GM12878 (cell line): ENCODE data around the gene ARID3A. TPM values are rescaled to one million over a fixed set of nuclear protein-coding genes. Genes with fewer than 3 reads are reported as not detected.

Experiments
- ATAC-seq: fragments of 200-7000 bp; cut with Tn5 transposase; 3 replicates; pipeline ENCODE4 v1.9.1; 2020; ENCODE audit warnings: mild to moderate bottlenecking, moderate library complexity
- BruUV-seq: library from RNA; stranded (reverse); fragments of 400-500 nt; replicated peaks from 2 replicates; lab custom pipeline; 2021; lab: Mats Ljungman, UMichigan
- CTCF ChIA-PET: fragments of 300-600 bp; sonication (Branson Sonifier 250); formaldehyde crosslinking; extraction: SDS; loops from one replicate; lab custom pipeline; 2021; ENCODE audit warnings: inconsistent platforms; lab: Yijun Ruan, JAX
- POLR2A ChIA-PET: fragments of 350-600 bp; formaldehyde crosslinking; extraction: SDS; loops from one replicate; lab custom pipeline; 2021; ENCODE audit warnings: inconsistent platforms; lab: Charles Lee
- RAD21 ChIA-PET: fragments of 300-600 bp; sonication (Branson Sonifier 250); formaldehyde crosslinking; loops from one replicate; lab custom pipeline; 2023; ENCODE audit warnings: antibody characterized with exemption; ENCODE audit not compliant: unreplicated experiment; lab: Charles Lee
- SMC1A ChIA-PET: fragments of 300-600 bp; sonication (Branson Sonifier 250); formaldehyde crosslinking; loops from one replicate; lab custom pipeline; 2023; ENCODE audit not compliant: unreplicated experiment, uncharacterized antibody; lab: Charles Lee
- DNase-seq: peaks from one replicate; pipeline ENCODE4 v3.0.0-alpha.2; 2011; ENCODE audit warnings: low read depth, low spot score
- FAIRE-seq: peaks from 3 replicates; lab custom pipeline; 2011; peaks lifted over from hg19 to GRCh38; lab: Jason Lieb, UNC
- H2AFZ ChIP-seq: 2 replicates; pipeline ENCODE4 v1.6.0; 2011; ENCODE audit warnings: low read depth, low read length, control low read depth; ENCODE audit not compliant: control insufficient read depth
- H3K27ac ChIP-seq: 2 replicates; pipeline ENCODE4 v1.5.1; 2011; ENCODE audit warnings: control low read depth; ENCODE audit not compliant: control insufficient read depth, insufficient read depth
- H3K27me3 ChIP-seq, 2 experiments: replicated peaks in 1 of 2; 2 replicates each; pipeline versions ENCODE4 v1.6.0 to v1.6.1; 2011; ENCODE audit warnings: low read length in 1 of 2; ENCODE audit not compliant: control insufficient read depth in 2 of 2, insufficient read depth in 2 of 2
- H3K36me3 ChIP-seq, 2 experiments: 2 replicates each; pipeline ENCODE4 v1.5.1; 2011; ENCODE audit warnings: low read length in 1 of 2; ENCODE audit not compliant: control insufficient read depth in 2 of 2, insufficient read depth in 2 of 2
- H3K4me1 ChIP-seq: 2 replicates; pipeline ENCODE4 v1.6.1; 2011; ENCODE audit warnings: mild to moderate bottlenecking, low read length, moderate library complexity, mixed read lengths; ENCODE audit not compliant: control insufficient read depth, insufficient read depth
- H3K4me2 ChIP-seq: 2 replicates; pipeline ENCODE4 v1.6.0; 2011; ENCODE audit warnings: control low read depth; ENCODE audit not compliant: control insufficient read depth, insufficient read depth
- H3K4me3 ChIP-seq: fragments of 200-600 bp; sonication (generic); 2 replicates; pipeline ENCODE4 v1.5.1; 2016
- H3K79me2 ChIP-seq: 2 replicates; pipeline ENCODE4 v1.6.0; 2011; ENCODE audit warnings: low read length; ENCODE audit not compliant: control insufficient read depth, insufficient read depth
- H3K9ac ChIP-seq: 2 replicates; pipeline ENCODE4 v1.8.0; 2011; ENCODE audit warnings: low read length, control low read depth, mixed read lengths; ENCODE audit not compliant: control insufficient read depth, insufficient read depth
- H3K9me3 ChIP-seq: replicated peaks from 3 replicates; pipeline ENCODE4 v1.5.1; 2011; ENCODE audit warnings: mild to moderate bottlenecking, low read length; ENCODE audit not compliant: control insufficient read depth, insufficient read depth
- H4K20me1 ChIP-seq: 2 replicates; pipeline ENCODE4 v1.6.0; 2011; ENCODE audit not compliant: control insufficient read depth, insufficient read depth
- BCLAF1 ChIP-seq: fragments of 450-650 bp; IDR thresholded peaks from 2 replicates; pipeline ENCODE4 v1.6.1; 2017; ENCODE audit warnings: antibody characterized with exemption, mild to moderate bottlenecking, moderate library complexity
- CREB1 ChIP-seq: IDR thresholded peaks from 2 replicates; pipeline ENCODE4 v1.6.1; 2012; ENCODE audit warnings: low read depth, mild to moderate bottlenecking, inconsistent platforms
- EGR1 ChIP-seq, 2 experiments: IDR thresholded peaks; 1 replicate in 1 of 2; 2 replicates in 1 of 2; pipeline ENCODE4 v1.6.1; 2011 to 2012; ENCODE audit warnings: low read depth in 2 of 2, low read length in 2 of 2, borderline replicate concordance in 1 of 2, mild to moderate bottlenecking in 1 of 2, moderate library complexity in 1 of 2
- EZH2 ChIP-seq: IDR thresholded peaks from 2 replicates; pipeline ENCODE4 v1.6.1; 2012; ENCODE audit warnings: low read depth, mild to moderate bottlenecking, control low read depth, inconsistent platforms, low read length, borderline replicate concordance; ENCODE audit not compliant: control insufficient read depth
- HCFC1 ChIP-seq: fragments of 150-350 bp; IDR thresholded peaks from 2 replicates; pipeline ENCODE4 v1.6.1; 2014; ENCODE audit warnings: low read length
- HSF1 ChIP-seq: fragments of 150-350 bp; IDR thresholded peaks from 2 replicates; pipeline ENCODE4 v1.6.1; 2014; ENCODE audit warnings: mild to moderate bottlenecking, low read depth, low read length
- IKZF1 ChIP-seq: fragments of 450-650 bp; conservative IDR thresholded peaks from 2 replicates; pipeline ENCODE4 v1.6.1; 2017; ENCODE audit warnings: antibody characterized with exemption, mild to moderate bottlenecking
- IRF3 ChIP-seq: fragments of 450-650 bp; IDR thresholded peaks from 2 replicates; pipeline ENCODE4 v1.6.1; 2014; ENCODE audit warnings: mild to moderate bottlenecking
- KDM1A ChIP-seq: fragments of 200-600 bp; sonication (generic); IDR thresholded peaks from 2 replicates; pipeline ENCODE4 v1.6.1; 2016; ENCODE audit warnings: borderline replicate concordance
- NR2C2 ChIP-seq: IDR thresholded peaks from 2 replicates; pipeline ENCODE4 v1.6.1; 2011; ENCODE audit warnings: borderline replicate concordance, low read depth; ENCODE audit not compliant: control insufficient read depth, insufficient read length
- SP1 ChIP-seq: IDR thresholded peaks from one replicate; pipeline ENCODE4 v1.6.1; 2011; ENCODE audit warnings: low read depth, low read length
- SRF ChIP-seq, 2 experiments: IDR thresholded peaks; 2 replicates each; pipeline ENCODE4 v1.6.1; 2011; ENCODE audit warnings: low read depth in 2 of 2, low read length in 2 of 2, mild to moderate bottlenecking in 1 of 2, moderate library complexity in 1 of 2
- WGBS: methylation state at CpG from one replicate; pipeline ENCODE4 v1.1.6; 2016; ENCODE audit warnings: low lambda C conversion rate; ENCODE audit not compliant: insufficient replicate concordance, insufficient coverage; ENCODE audit errors: missing lambda C conversion rate; 5-methylcytosine and 5-hydroxymethylcytosine counted together
- in situ Hi-C: fragments of 300-500 bp; cut with MboI; formaldehyde crosslinking; loops from 9 replicates; pipeline ENCODE4 v1.14.3; 2018; ENCODE audit warnings: mixed read lengths
- intact Hi-C: fragments of 100-400 bp; cut with micrococcal nuclease; formaldehyde crosslinking; loops from one replicate; pipeline ENCODE4 v1.14.2; 2022; ENCODE audit not compliant: unreplicated experiment
- polyA plus RNA-seq, 11 experiments: library from polyadenylated mRNA; depleted of rRNA in 4 of 11; unstranded in 6 of 11; stranded (reverse) in 5 of 11; fragments of >200 nt; fragmentation: Nextera tagmentation in 4 of 11; fragmentation: Illumina TruSeq in 1 of 11; extraction: Ambion mirVana in 4 of 11; extraction: Trizol in 1 of 11; gene quantifications; 1 replicate in 1 of 11; 2 replicates in 10 of 11; pipeline versions ENCODE4 v1.2.1 to v1.2.3, GENCODE V29; 2011 to 2016; ENCODE audit warnings: inconsistent platforms in 2 of 11, missing spikeins in 2 of 11, low read depth in 1 of 11
- total RNA-seq, 4 experiments: library from RNA; depleted of rRNA in 3 of 4; stranded (reverse); fragments of >200 nt in 3 of 4; fragmentation: Illumina TruSeq in 1 of 4; extraction: Trizol in 1 of 4; gene quantifications; 2 replicates each; pipeline versions ENCODE4 v1.2.1 to v1.2.3, GENCODE V29; 2013 to 2021
- TF ChIP-seq, protein P1 (sequence below): IDR thresholded peaks from 2 replicates; pipeline ENCODE4 v1.6.1; 2011; ENCODE audit warnings: mild to moderate bottlenecking, low read depth, low read length, moderate library complexity; ENCODE audit not compliant: insufficient replicate concordance

ARID3A gene
- total and polyA plus RNA-seq, 10 of the 15 experiments (the other 5 are each of a cell fraction or from before 2014, with no cell fraction given): 0.76 to 70.0 (median 16.7) TPM

DNA sequence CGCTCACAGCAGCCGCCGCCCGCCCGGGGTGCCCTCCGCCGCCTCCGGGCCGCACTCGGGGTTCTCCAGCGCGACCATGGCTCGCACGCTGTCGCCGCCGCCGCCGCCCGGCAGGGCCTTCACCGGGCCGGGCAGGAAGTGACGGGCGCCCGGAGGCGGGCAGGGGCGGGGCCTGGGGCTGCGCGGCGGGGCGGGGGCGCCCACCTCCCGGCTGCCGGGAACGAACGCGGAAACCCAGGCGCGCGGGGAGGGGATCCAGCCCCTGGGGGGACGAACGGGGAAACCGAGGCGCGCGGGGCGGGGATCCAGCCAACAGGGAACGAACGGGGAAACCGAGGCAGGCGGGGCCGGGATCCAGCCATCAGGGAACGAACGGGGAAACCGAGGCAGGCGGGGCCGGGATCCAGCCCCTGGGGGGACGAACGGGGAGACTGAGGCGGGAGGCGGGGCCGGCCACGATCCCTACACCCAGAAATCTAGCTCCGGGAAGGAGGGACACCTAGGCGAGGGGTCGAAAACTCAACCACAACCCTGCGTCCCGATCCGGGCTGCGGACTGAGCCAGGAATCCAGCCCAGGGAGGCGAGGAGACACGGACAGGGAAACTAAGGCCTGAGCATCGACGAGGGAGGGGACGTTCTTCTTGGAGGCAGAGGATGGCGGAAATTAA lies 12.6 kb upstream of the ARID3A start, which contains the start of gene R3HDM4 (continued):
- TF ChIP-seq CREB1 (peak; percentile 61; the same call in 1 of the 2 replicates), SP1 (no peak), SRF (IDR thresholded peaks at IDR 0.05; ENCODE audit: low read depth in 2 of 2, low read length in 2 of 2) (0 out of 4 replicates have a peak, but pooled peaks of 1 of the 2 experiments have one; percentile 44), HSF1 (no peak), IKZF1 (peak; percentile 49; the same call in 1 of the 2 replicates), KDM1A (no peak), IRF3 (no peak)

DNA sequence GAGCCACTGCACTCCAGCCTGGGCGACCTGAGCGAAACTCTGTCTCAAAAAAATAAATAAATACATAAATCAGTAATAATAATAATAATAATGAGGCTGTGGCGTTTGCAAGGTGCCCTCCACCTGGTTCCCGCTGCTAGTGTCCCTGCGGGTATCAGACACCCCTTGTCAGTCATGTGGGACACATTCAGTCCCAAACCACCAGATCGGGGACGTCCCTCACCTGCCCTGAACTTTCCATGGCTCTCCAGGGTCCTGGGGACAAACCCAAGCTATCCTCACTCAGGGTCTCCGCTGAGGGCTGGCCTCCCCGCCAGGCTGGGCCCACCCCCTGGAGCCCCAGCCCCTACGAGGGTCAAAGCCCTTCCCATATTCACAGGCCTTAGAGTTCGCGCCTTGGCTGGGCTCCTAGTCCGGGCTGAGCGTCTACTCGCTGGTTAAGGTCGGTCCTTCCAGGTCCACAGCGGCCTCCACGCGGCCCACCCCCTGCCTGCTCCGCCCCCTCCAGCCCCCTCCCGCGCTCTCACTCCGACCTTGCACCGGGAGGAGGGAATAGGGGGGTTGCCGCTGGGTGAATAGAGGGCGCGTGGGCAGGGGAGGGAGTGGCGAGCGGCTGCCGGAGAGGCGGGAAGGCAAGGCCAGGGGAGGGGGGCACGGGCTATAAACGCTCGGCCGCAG lies 9.1 kb upstream of the ARID3A start:
- ATAC-seq (no peak), DNase-seq (no peak), FAIRE-seq (no peak)
- no peaks in the 10 kb centered on the region for H3K36me3 ChIP-seq
- H3K9ac ChIP-seq: no peak overlapping the region
- no TSS peak for BruUV-seq
- H3K27ac ChIP-seq: no peak overlapping the region
- WGBS: 9% methylated on average over 23 of the region's 35 CpGs
- intact Hi-C loops: no loop called here
- H4K20me1 ChIP-seq: no peaks in the 10 kb centered on the region
- ChIA-PET RAD21 (interaction anchor here (1.6 kb wide), 1 partner anchor 53 kb away, joined by 7 read pairs; no protein-coding TSS in a partner anchor), SMC1A (interaction anchor here (1.4 to 3.3 kb wide), 2 partner anchors 10 to 53 kb away, joined by 4 to 18 read pairs; no protein-coding TSS in a partner anchor), CTCF (interaction anchor here (1.2 to 2.9 kb wide), 3 partner anchors 10 to 60 kb away, joined by 3 to 24 read pairs (median 5); no protein-coding TSS in a partner anchor), POLR2A (interaction anchor here (1.3 kb wide), 1 partner anchor 23 kb away, joined by 4 read pairs; the partner anchor contains the start of genes MED16 and RNU6-9)
- H3K27me3 ChIP-seq: peaks cover 0 to 2% of the 10 kb centered on the region in 2 experiments; a peak in 1 of 4 replicates
- H2AFZ ChIP-seq: no peak overlapping the region
- H3K4me3 ChIP-seq: no peak overlapping the region
- H3K9me3 ChIP-seq: no peaks in the 10 kb centered on the region
- H3K4me2 ChIP-seq: peak overlapping the region; percentile 77
- in situ Hi-C loops: no loop called here
- peaks cover 8% of the 10 kb centered on the region for H3K79me2 ChIP-seq
- H3K4me1 ChIP-seq: peaks cover 25% of the 10 kb centered on the region
- no peak for TF ChIP-seq BCLAF1
- TF ChIP-seq HCFC1: no peak
- no peak for TF ChIP-seq NR2C2
- TF ChIP-seq EZH2: no peak
- TF ChIP-seq, protein P1, sequence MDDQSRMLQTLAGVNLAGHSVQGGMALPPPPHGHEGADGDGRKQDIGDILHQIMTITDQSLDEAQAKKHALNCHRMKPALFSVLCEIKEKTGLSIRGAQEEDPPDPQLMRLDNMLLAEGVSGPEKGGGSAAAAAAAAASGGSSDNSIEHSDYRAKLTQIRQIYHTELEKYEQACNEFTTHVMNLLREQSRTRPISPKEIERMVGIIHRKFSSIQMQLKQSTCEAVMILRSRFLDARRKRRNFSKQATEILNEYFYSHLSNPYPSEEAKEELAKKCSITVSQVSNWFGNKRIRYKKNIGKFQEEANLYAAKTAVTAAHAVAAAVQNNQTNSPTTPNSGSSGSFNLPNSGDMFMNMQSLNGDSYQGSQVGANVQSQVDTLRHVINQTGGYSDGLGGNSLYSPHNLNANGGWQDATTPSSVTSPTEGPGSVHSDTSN: peak; percentile 9
- TF ChIP-seq EGR1 (IDR thresholded peaks at IDR 0.05; ENCODE audit: borderline replicate concordance in 1 of 2, low read depth in 2 of 2, low read length in 2 of 2): peak in 1 of 2 experiments; percentile 58; a peak in 1 of 3 replicates
